ENCODE results near the gene C19orf81. TPM values are rescaled to one million over a fixed set of nuclear protein-coding genes. Genes with fewer than 3 reads are reported as not detected.

C19orf81 gene
- total and polyA plus RNA-seq, 9 of the 15 experiments (the other 6 are each of a cell fraction or from before 2014, with no cell fraction given): 2.5 to 42.9 (median 33.0) TPM; not detected in 4

GRCh38 chr19:50639121-50640112, 9.8 kb upstream of the C19orf81 start, which contains the start of gene SYT3 (continued):
- no peak for TF ChIP-seq ZNF518B (CRISPR knock-in tag; IDR thresholded peaks at IDR 0.05)
- TF ChIP-seq PURB (CRISPR knock-in tag; IDR thresholded peaks at IDR 0.05; ENCODE audit: low read depth): no peak
- no peak for TF ChIP-seq ZNF277 (CRISPR knock-in tag; IDR thresholded peaks at IDR 0.05; ENCODE audit: borderline replicate concordance)
- TF ChIP-seq TAF15 (IDR thresholded peaks at IDR 0.05; ENCODE audit: low read depth, low read length): no peak
- no peak for TF ChIP-seq TFAM (CRISPR knock-in tag; conservative IDR thresholded peaks at IDR 0.05)
- TF ChIP-seq KAT8 (IDR thresholded peaks at IDR 0.05; ENCODE audit: low read depth): no peak
- TF ChIP-seq KLF13 (tag; IDR thresholded peaks at IDR 0.05; ENCODE audit: borderline replicate concordance, low read depth): no peak
- no peak for TF ChIP-seq ZNF57 (CRISPR knock-in tag; IDR thresholded peaks at IDR 0.05)
- no peak for TF ChIP-seq TCFL5 (CRISPR knock-in tag; conservative IDR thresholded peaks at IDR 0.05)
- no peak for TF ChIP-seq BRF1 (IDR thresholded peaks at IDR 0.05; ENCODE audit: borderline replicate concordance, extremely low read depth, insufficient read length)
- TF ChIP-seq, protein P1, sequence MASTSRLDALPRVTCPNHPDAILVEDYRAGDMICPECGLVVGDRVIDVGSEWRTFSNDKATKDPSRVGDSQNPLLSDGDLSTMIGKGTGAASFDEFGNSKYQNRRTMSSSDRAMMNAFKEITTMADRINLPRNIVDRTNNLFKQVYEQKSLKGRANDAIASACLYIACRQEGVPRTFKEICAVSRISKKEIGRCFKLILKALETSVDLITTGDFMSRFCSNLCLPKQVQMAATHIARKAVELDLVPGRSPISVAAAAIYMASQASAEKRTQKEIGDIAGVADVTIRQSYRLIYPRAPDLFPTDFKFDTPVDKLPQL (IDR thresholded peaks at IDR 0.05; ENCODE audit: extremely low read depth, insufficient read length): no peak
- no peak for TF ChIP-seq HLTF (IDR thresholded peaks at IDR 0.05)
- no peak for TF ChIP-seq TEAD4 (IDR thresholded peaks at IDR 0.05; ENCODE audit: low read length)
- no peak for TF ChIP-seq TEAD4 (CRISPR knock-in tag; IDR thresholded peaks at IDR 0.05; ENCODE audit: borderline replicate concordance)
- 0 out of 2 replicates have a peak, but pooled peaks have one; percentile 22 for TF ChIP-seq MYC (IDR thresholded peaks at IDR 0.05; ENCODE audit: low read depth, low read length)
- TF ChIP-seq MYC (CRISPR knock-in tag; IDR thresholded peaks at IDR 0.05; ENCODE audit: borderline replicate concordance, low read depth): no peak
- peak; percentile 98 for TF ChIP-seq HCFC1 (IDR thresholded peaks at IDR 0.05; ENCODE audit: low read depth, low read length)
- TF ChIP-seq OTX1 (CRISPR knock-in tag; IDR thresholded peaks at IDR 0.05): no peak
- TF ChIP-seq ZBTB7A (IDR thresholded peaks at IDR 0.05; ENCODE audit: borderline replicate concordance, control insufficient read depth, low read depth, low read length): peak; percentile 73
- TF ChIP-seq, protein P2, sequence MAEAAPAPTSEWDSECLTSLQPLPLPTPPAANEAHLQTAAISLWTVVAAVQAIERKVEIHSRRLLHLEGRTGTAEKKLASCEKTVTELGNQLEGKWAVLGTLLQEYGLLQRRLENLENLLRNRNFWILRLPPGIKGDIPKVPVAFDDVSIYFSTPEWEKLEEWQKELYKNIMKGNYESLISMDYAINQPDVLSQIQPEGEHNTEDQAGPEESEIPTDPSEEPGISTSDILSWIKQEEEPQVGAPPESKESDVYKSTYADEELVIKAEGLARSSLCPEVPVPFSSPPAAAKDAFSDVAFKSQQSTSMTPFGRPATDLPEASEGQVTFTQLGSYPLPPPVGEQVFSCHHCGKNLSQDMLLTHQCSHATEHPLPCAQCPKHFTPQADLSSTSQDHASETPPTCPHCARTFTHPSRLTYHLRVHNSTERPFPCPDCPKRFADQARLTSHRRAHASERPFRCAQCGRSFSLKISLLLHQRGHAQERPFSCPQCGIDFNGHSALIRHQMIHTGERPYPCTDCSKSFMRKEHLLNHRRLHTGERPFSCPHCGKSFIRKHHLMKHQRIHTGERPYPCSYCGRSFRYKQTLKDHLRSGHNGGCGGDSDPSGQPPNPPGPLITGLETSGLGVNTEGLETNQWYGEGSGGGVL (CRISPR knock-in tag; IDR thresholded peaks at IDR 0.05): no peak

Data from K562 (cell line).